Esophagus muscularis mucosa (tissue), 4 donors: ENCODE results near the gene NDUFA3. TPM values are rescaled to one million over a fixed set of nuclear protein-coding genes. Genes with fewer than 3 reads are reported as not detected.

Source experiments
- DNase-seq: peaks from one replicate; pipeline ENCODE4 v3.0.0-alpha.2; 2017; ENCODE audit errors: extremely low spot score
- H3K27ac ChIP-seq, 4 donors: fragments of 200-600 bp; sonication (generic); replicated peaks in 1 of 4; 1 replicate in 3 of 4; 2 replicates in 1 of 4; pipeline ENCODE4 v1.5.1; 2016 to 2019; ENCODE audit warnings: mild to moderate bottlenecking in 1 of 4
- H3K27me3 ChIP-seq, 4 donors: fragments of 200-600 bp; sonication (generic); one replicate each; pipeline versions ENCODE4 v1.5.1 to v1.6.0; 2016 to 2019
- H3K36me3 ChIP-seq, 4 donors: fragments of 200-600 bp; sonication (generic); one replicate each; pipeline ENCODE4 v1.5.1; 2016 to 2019
- H3K4me1 ChIP-seq, 4 donors: fragments of 200-600 bp; sonication (generic); one replicate each; pipeline ENCODE4 v1.5.1; 2016 to 2019
- H3K4me3 ChIP-seq, 4 donors: fragments of 200-600 bp; sonication (generic); 1 replicate in 2 of 4; 2 replicates in 2 of 4; pipeline ENCODE4 v1.5.1; 2016 to 2019; ENCODE audit warnings: mild to moderate bottlenecking in 4 of 4, moderate library complexity in 1 of 4
- H3K9me3 ChIP-seq, 4 donors: fragments of 200-600 bp; sonication (generic); 1 replicate in 3 of 4; 2 replicates in 1 of 4; pipeline ENCODE4 v1.5.1; 2016 to 2019
- EP300 ChIP-seq: sonication (generic); formaldehyde crosslinking; IDR thresholded peaks from one replicate; pipeline ENCODE4 v1.6.1; 2017; ENCODE audit warnings: antibody characterized with exemption
- WGBS: methylation state at CpG from one replicate; pipeline ENCODE4 v1.1.5; 2018; 5-methylcytosine and 5-hydroxymethylcytosine counted together
- intact Hi-C: fragments of 100-400 bp; cut with DNase I; formaldehyde crosslinking; loops from one replicate; pipeline ENCODE4 v1.15.1; 2023
- total RNA-seq, 4 donors: library from RNA; depleted of rRNA; stranded (reverse); fragments of >200 nt; gene quantifications; one replicate each; pipeline versions ENCODE4 v1.1.0 to v1.2.1, GENCODE V29; 2016
- TF ChIP-seq, protein P1 (sequence below), 3 experiments: fragments of 200-600 bp in 2 of 3; fragments of 450-650 bp in 1 of 3; sonication (generic) in 2 of 3; IDR thresholded peaks; one replicate each; pipeline ENCODE4 v1.5.1; 2017 to 2019; ENCODE audit warnings: antibody characterized with exemption in 3 of 3, mild to moderate bottlenecking in 2 of 3, moderate library complexity in 1 of 3

NDUFA3 gene
- total RNA-seq, 4 donors from 2014 or later = 9.1 to 50.9 (median 26.4) TPM

DNA sequence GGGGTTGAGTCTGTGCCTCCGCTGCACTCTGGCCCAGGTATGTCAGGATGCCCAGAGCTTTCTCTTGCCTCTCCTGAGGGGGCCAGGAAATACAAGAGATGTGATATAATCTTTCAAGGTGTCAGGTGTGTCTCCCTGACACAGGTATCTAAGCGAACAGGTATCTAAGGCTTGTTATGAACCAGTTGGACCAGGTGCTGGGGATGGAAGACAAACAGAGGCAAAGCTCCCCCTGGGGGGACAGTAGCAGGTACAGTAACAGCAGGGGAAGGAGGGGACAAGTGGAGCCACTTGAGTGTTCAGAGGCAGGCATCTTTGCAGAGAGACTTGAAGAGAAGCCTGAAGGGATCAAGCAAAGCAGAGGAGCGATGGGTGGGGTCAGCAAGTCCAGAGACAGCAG lies 54.3 kb downstream of the NDUFA3 start:
- no peak for TF ChIP-seq EP300
- TF ChIP-seq, protein P1, sequence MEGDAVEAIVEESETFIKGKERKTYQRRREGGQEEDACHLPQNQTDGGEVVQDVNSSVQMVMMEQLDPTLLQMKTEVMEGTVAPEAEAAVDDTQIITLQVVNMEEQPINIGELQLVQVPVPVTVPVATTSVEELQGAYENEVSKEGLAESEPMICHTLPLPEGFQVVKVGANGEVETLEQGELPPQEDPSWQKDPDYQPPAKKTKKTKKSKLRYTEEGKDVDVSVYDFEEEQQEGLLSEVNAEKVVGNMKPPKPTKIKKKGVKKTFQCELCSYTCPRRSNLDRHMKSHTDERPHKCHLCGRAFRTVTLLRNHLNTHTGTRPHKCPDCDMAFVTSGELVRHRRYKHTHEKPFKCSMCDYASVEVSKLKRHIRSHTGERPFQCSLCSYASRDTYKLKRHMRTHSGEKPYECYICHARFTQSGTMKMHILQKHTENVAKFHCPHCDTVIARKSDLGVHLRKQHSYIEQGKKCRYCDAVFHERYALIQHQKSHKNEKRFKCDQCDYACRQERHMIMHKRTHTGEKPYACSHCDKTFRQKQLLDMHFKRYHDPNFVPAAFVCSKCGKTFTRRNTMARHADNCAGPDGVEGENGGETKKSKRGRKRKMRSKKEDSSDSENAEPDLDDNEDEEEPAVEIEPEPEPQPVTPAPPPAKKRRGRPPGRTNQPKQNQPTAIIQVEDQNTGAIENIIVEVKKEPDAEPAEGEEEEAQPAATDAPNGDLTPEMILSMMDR (IDR thresholded peaks at IDR 0.05) = no peak
- 100% methylated on average over 3 of the region's 3 CpGs for WGBS
- DNase-seq = no peak
- Histone ChIP-seq H3K27me3 (no peaks in the 10 kb centered on the region), H3K36me3 (peaks cover 61 to 65% (median 63%) of the 10 kb centered on the region in 4 donors), H3K9me3 (no peaks in the 10 kb centered on the region), H3K4me1 (peaks cover 27 to 52% (median 46%) of the 10 kb centered on the region in 4 donors), H3K4me3 (no peak overlapping the region), H3K27ac (no peak overlapping the region)
- intact Hi-C loops = no loop called here

Other genes starting within 250 kb of the NDUFA3 start
- gene MYADM, start 235.0 kb upstream of the NDUFA3 start, total RNA-seq = 100 to 1,000 TPM; 130 to 353 (median 204) TPM
- gene PRKCG, start 220.7 kb upstream of the NDUFA3 start, total RNA-seq = not detected
- gene CACNG7, start 193.6 kb upstream of the NDUFA3 start, total RNA-seq = 1 to 10 TPM in 1 of 4 donors, under 1 TPM in 1, not detected in 2; under 0.01 to 1.2 TPM
- under 1 TPM in 1 of 4 donors, not detected in 3; 0.06 TPM for gene CACNG8, start 139.9 kb upstream of the NDUFA3 start, total RNA-seq
- gene CACNG6, start 111.2 kb upstream of the NDUFA3 start, total RNA-seq = not detected
- under 1 TPM in 1 of 4 donors, not detected in 3; 0.33 TPM for gene VSTM1, start 39.0 kb upstream of the NDUFA3 start, total RNA-seq
- gene TARM1, start 21.5 kb upstream of the NDUFA3 start, total RNA-seq = not detected
- gene OSCAR, start 2.1 kb upstream of the NDUFA3 start, total RNA-seq = 1 to 10 TPM in 3 of 4 donors, under 1 TPM in 1; 0.29 to 5.0 (median 1.6) TPM
- gene TFPT, start 12.8 kb downstream of the NDUFA3 start, total RNA-seq = 10 to 100 TPM; 10.8 to 26.6 (median 19.8) TPM
- 10 to 100 TPM; 44.9 to 64.3 (median 56.0) TPM for gene PRPF31, start 12.9 kb downstream of the NDUFA3 start, total RNA-seq
- gene CNOT3, start 34.9 kb downstream of the NDUFA3 start, total RNA-seq = 10 to 100 TPM; 15.1 to 25.3 (median 21.1) TPM
- 10 to 100 TPM in 3 of 4 donors, 1 to 10 TPM in 1; 10.0 to 12.7 (median 11.5) TPM for gene LENG1, start 56.9 kb downstream of the NDUFA3 start, total RNA-seq
- under 1 TPM in 3 of 4 donors, not detected in 1; 0.26 to 0.98 (median 0.33) TPM for gene TMC4, start 70.3 kb downstream of the NDUFA3 start, total RNA-seq
- 10 to 100 TPM; 40.3 to 83.2 (median 59.4) TPM for gene MBOAT7, start 86.7 kb downstream of the NDUFA3 start, total RNA-seq
- gene TSEN34, start 88.5 kb downstream of the NDUFA3 start, total RNA-seq = 100 to 1,000 TPM in 1 of 4 donors, 10 to 100 TPM in 3; 49.4 to 103 (median 86.8) TPM
- 1,000 to 10,000 TPM; 1,410 to 2,465 (median 1,750) TPM for gene RPS9, start 98.0 kb downstream of the NDUFA3 start, total RNA-seq
- 10 to 100 TPM in 2 of 4 donors, 1 to 10 TPM in 2; 9.1 to 36.1 (median 11.3) TPM for gene LILRB3, start 120.2 kb downstream of the NDUFA3 start, total RNA-seq
- 1 to 10 TPM in 3 of 4 donors, under 1 TPM in 1; 0.86 to 2.9 (median 2.6) TPM for gene LILRA6, start 139.9 kb downstream of the NDUFA3 start, total RNA-seq
- gene LILRB5, start 154.4 kb downstream of the NDUFA3 start, total RNA-seq = 10 to 100 TPM; 16.6 to 26.6 (median 21.4) TPM
- gene LILRB2, start 178.3 kb downstream of the NDUFA3 start, total RNA-seq = 1 to 10 TPM; 2.1 to 5.6 (median 2.6) TPM
- 10 to 100 TPM in 1 of 4 donors, 1 to 10 TPM in 3; 1.5 to 12.1 (median 2.7) TPM for gene LILRA5, start 210.3 kb downstream of the NDUFA3 start, total RNA-seq
- gene LILRA4, start 236.3 kb downstream of the NDUFA3 start, total RNA-seq = not detected